ENCODE measurements around the gene RNU6-9.

RNU6-9 gene

DNA sequence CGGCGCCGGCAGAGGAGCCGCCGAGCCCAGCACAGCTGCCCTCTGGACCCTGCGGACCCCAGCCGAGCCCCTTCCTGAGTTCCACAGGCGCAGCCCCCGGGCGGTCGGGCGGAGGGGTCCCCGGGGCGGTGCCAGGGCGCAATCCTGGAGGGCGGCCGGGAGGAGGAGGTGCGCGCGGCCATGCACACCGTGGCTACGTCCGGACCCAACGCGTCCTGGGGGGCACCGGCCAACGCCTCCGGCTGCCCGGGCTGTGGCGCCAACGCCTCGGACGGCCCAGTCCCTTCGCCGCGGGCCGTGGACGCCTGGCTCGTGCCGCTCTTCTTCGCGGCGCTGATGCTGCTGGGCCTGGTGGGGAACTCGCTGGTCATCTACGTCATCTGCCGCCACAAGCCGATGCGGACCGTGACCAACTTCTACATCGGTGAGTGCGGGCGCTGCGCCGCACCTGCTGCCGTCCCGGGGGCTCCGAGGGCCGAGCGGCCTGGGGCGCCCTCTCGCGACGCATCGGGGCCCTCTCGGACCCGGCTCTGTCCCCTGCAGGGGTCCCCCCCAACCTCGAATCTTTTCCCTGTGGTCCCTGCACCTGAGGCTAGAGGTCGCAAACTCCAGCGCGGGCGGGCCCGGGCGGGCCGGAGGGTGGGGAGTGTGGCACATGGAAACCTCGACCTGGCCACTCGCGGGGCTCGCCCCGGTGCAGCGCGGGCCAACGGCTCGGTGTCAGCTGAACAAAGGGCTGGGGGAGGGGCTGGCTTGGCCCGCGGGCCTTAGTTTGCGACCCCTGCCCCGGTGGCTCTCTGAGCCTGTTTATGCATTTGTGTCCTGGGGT lies 24.3 kb downstream of the RNU6-9 start, which contains the start of gene KISS1R:
KISS1R (plus strand) TSS at position 11 of the 829 bp plus-strand sequence; CDS start at position 181, 170 bp downstream.
- Histone ChIP-seq H3K9me3 (ENCODE audit: control insufficient read depth, insufficient read depth, low read length) (no peaks in the 10 kb centered on the region), H3K4me1 (ENCODE audit: control insufficient read depth, low read length) (peaks cover 38% of the 10 kb centered on the region), H3F3A (ENCODE audit: control insufficient read depth, insufficient read depth) (peaks cover 3% of the 10 kb centered on the region; the same call in 1 of the 2 replicates), H3K4me3 (ENCODE audit: low read length) (peak within 1 kb of the TSS; percentile 35), H3K9me2 (replicated peaks; ENCODE audit: control insufficient read depth, low read length) (no peaks in the 10 kb centered on the region), H3K27ac (ENCODE audit: low read depth, low read length) (no peak within 1 kb of the TSS), H3K27me3 (ENCODE audit: control insufficient read depth, low read length) (peaks cover 51% of the 10 kb centered on the region), H4K20me1 (ENCODE audit: control insufficient read depth, insufficient read depth, low read depth, low read length) (no peaks in the 10 kb centered on the region), H3K4me2 (ENCODE audit: low read length) (peak within 1 kb of the TSS; percentile 60), H3K79me2 (ENCODE audit: control insufficient read depth, low read length) (peaks cover 8% of the 10 kb centered on the region), H3K36me3 (ENCODE audit: control insufficient read depth, low read length) (no peaks in the 10 kb centered on the region)
- peak; percentile 78 for TF ChIP-seq CTCF (IDR thresholded peaks at IDR 0.05; ENCODE audit: low read depth, low read length, poor library complexity, severe bottlenecking)
- TF ChIP-seq EZH2phosphoT487 (IDR thresholded peaks at IDR 0.05; ENCODE audit: borderline replicate concordance, low read length): no peak

- no peaks in the 10 kb centered on the region for H3K9me2 ChIP-seq (replicated peaks; ENCODE audit: control insufficient read depth, low read length)
- H3K9me3 ChIP-seq (ENCODE audit: control insufficient read depth, insufficient read depth, low read length): no peaks in the 10 kb centered on the region
- no peak overlapping the region for H3K4me3 ChIP-seq (ENCODE audit: low read length)
- no peak overlapping the region for H3K27ac ChIP-seq (ENCODE audit: low read depth, low read length)
- peaks cover 6% of the 10 kb centered on the region for H3K79me2 ChIP-seq (ENCODE audit: control insufficient read depth, low read length)
- peaks cover 55% of the 10 kb centered on the region for H3K27me3 ChIP-seq (ENCODE audit: control insufficient read depth, low read length)
- peaks cover 3% of the 10 kb centered on the region; the same call in 1 of the 2 replicates for H3F3A ChIP-seq (ENCODE audit: control insufficient read depth, insufficient read depth)
- no peaks in the 10 kb centered on the region for H3K36me3 ChIP-seq (ENCODE audit: control insufficient read depth, low read length)
- H3K4me2 ChIP-seq (ENCODE audit: low read length): peak overlapping the region; percentile 60
- no peak for TF ChIP-seq CTCF (IDR thresholded peaks at IDR 0.05; ENCODE audit: low read depth, low read length, poor library complexity, severe bottlenecking)
- TF ChIP-seq EZH2phosphoT487 (IDR thresholded peaks at IDR 0.05; ENCODE audit: borderline replicate concordance, low read length): no peak
- peaks cover 38% of the 10 kb centered on the region for H3K4me1 ChIP-seq (ENCODE audit: control insufficient read depth, low read length)
- H4K20me1 ChIP-seq (ENCODE audit: control insufficient read depth, insufficient read depth, low read depth, low read length): no peaks in the 10 kb centered on the region
These were observed 24.8 kb downstream of the RNU6-9 start for GRCh38 chr19:918152-918437.

DNA sequence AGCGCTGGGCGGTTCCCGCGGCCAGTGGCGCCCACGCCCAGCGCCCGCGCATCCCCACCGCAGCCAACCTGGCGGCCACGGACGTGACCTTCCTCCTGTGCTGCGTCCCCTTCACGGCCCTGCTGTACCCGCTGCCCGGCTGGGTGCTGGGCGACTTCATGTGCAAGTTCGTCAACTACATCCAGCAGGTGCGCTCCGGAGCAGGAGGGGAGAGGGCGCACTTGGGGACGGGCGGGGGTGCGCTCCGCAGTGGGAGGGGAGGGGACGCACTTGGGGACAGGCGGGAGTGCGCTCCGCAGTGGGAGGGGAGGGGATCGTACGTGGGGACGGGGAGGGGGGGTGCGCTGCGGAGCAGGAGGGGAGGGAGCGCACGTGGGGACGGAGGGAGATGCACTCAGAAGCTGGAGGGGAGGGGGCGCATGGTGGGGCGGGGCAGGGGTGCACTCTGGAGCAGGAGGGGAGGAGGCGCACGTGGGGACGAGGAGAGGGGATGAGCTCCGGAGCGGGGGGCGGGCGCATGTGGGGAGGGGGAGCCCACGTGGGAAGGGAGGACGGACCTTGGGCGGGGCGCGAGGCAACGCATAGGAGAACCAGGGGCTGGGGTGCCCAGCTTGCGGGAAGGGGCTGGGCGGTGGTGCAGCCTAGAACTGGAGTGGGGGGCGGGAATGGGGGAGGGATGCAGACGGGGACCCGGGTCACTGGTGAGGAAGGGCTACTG lies 25.4 kb downstream of the RNU6-9 start:
- Histone ChIP-seq H3K4me3 (ENCODE audit: low read length) (no peak overlapping the region), H3K4me2 (ENCODE audit: low read length) (peak overlapping the region; percentile 51; the same call in 1 of the 2 replicates), H3K27ac (ENCODE audit: low read depth, low read length) (no peak overlapping the region), H4K20me1 (ENCODE audit: control insufficient read depth, insufficient read depth, low read depth, low read length) (no peaks in the 10 kb centered on the region), H3F3A (ENCODE audit: control insufficient read depth, insufficient read depth) (peaks cover 3% of the 10 kb centered on the region; the same call in 1 of the 2 replicates), H3K27me3 (ENCODE audit: control insufficient read depth, low read length) (peaks cover 61% of the 10 kb centered on the region), H3K4me1 (ENCODE audit: control insufficient read depth, low read length) (peaks cover 35% of the 10 kb centered on the region), H3K79me2 (ENCODE audit: control insufficient read depth, low read length) (peaks cover under 1% of the 10 kb centered on the region), H3K9me3 (ENCODE audit: control insufficient read depth, insufficient read depth, low read length) (no peaks in the 10 kb centered on the region), H3K9me2 (replicated peaks; ENCODE audit: control insufficient read depth, low read length) (no peaks in the 10 kb centered on the region), H3K36me3 (ENCODE audit: control insufficient read depth, low read length) (no peaks in the 10 kb centered on the region)
- TF ChIP-seq CTCF (IDR thresholded peaks at IDR 0.05; ENCODE audit: low read depth, low read length, poor library complexity, severe bottlenecking) (no peak), EZH2phosphoT487 (IDR thresholded peaks at IDR 0.05; ENCODE audit: borderline replicate concordance, low read length) (0 out of 2 replicates have a peak, but pooled peaks have one; percentile 62)

Data from DOHH2 (cell line).